ENCODE results near the gene EPB41L4A. TPM values are rescaled to one million over a fixed set of nuclear protein-coding genes. Genes with fewer than 3 reads are reported as not detected.
"Not testable (repeated sequence)": the region's sequence is repeated elsewhere in the genome, so short reads cannot be mapped to it uniquely, and the experiment has no call there.

Gene EPB41L4A
- total and polyA plus RNA-seq, 5 experiments from 2014 or later = 0.06 to 2.9 (median 0.19) TPM; not detected in 1

GRCh38 chr5:112371067-112371466 lies 48.0 kb downstream of the EPB41L4A start:
- Mint-ChIP-seq H3K27me3 (peaks cover 5 to 41% (median 12%) of the 10 kb centered on the region in 5 donors), H3K27ac (no peak overlapping the region), H3K4me3 (no peak overlapping the region), H3K4me1 (no peaks in the 10 kb centered on the region), H3K36me3 (no peaks in the 10 kb centered on the region), H3K9me3 (peaks cover 0 to 2% (median 0%) of the 10 kb centered on the region in 9 donors)
- DNase-seq = no peak
- POLR2A ChIA-PET = no interaction called here
- no peak for ATAC-seq

GRCh38 chr5:112367400-112367799 lies 51.7 kb downstream of the EPB41L4A start:
- no peaks in the 10 kb centered on the region for H3K4me1 Mint-ChIP-seq
- H3K27ac Mint-ChIP-seq = no peak overlapping the region

GRCh38 chr5:112366987-112367386 lies 52.1 kb downstream of the EPB41L4A start:
- DNase-seq = no peak
- Mint-ChIP-seq H3K4me1 (no peaks in the 10 kb centered on the region), H3K36me3 (no peaks in the 10 kb centered on the region), H3K4me3 (no peak overlapping the region), H3K27me3 (peaks cover 0 to 2% (median 2%) of the 10 kb centered on the region in 5 donors), H3K27ac (no peak overlapping the region), H3K9me3 (no peaks in the 10 kb centered on the region)
- POLR2A ChIA-PET = no interaction called here
- ATAC-seq = no peak

More at GRCh38 chr5:112367400-112367799, 51.7 kb downstream of the EPB41L4A start:
- Mint-ChIP-seq H3K27me3 (peaks cover 0 to 6% (median 4%) of the 10 kb centered on the region in 5 donors), H3K36me3 (no peaks in the 10 kb centered on the region), H3K4me3 (no peak overlapping the region), H3K9me3 (no peaks in the 10 kb centered on the region)
- ATAC-seq (no peak), DNase-seq (no peak)
- POLR2A ChIA-PET = no interaction called here

GRCh38 chr5:112360740-112361139 lies 58.3 kb downstream of the EPB41L4A start:
- H3K27me3 Mint-ChIP-seq, POLR2A ChIA-PET, ATAC-seq, H3K4me3 Mint-ChIP-seq, DNase-seq, H3K4me1 Mint-ChIP-seq, H3K27ac Mint-ChIP-seq, H3K9me3 Mint-ChIP-seq, H3K36me3 Mint-ChIP-seq: not testable (repeated sequence)

GRCh38 chr5:112356178-112356956 lies 62.7 kb downstream of the EPB41L4A start:
- no peak overlapping the region for H3K27ac Mint-ChIP-seq
- POLR2A ChIA-PET = no interaction called here
- DNase-seq = no peak
- peaks cover 0 to 3% (median 0%) of the 10 kb centered on the region in 9 donors for H3K9me3 Mint-ChIP-seq
- no peak for ATAC-seq
- no peaks in the 10 kb centered on the region for H3K36me3 Mint-ChIP-seq
- H3K4me3 Mint-ChIP-seq = no peak overlapping the region
- peaks cover 0 to 17% (median 4%) of the 10 kb centered on the region in 5 donors for H3K27me3 Mint-ChIP-seq
- H3K4me1 Mint-ChIP-seq = no peaks in the 10 kb centered on the region

GRCh38 chr5:112355058-112355685 lies 63.9 kb downstream of the EPB41L4A start:
- no peak overlapping the region for H3K27ac Mint-ChIP-seq
- no peaks in the 10 kb centered on the region for H3K4me1 Mint-ChIP-seq
- peaks cover 0 to 17% (median 4%) of the 10 kb centered on the region in 5 donors for H3K27me3 Mint-ChIP-seq
- peak overlapping the region in 1 of 10 donors; percentile 58 for H3K4me3 Mint-ChIP-seq
- DNase-seq (no peak), ATAC-seq (no peak)
- H3K9me3 Mint-ChIP-seq = no peaks in the 10 kb centered on the region
- H3K36me3 Mint-ChIP-seq = no peaks in the 10 kb centered on the region
- POLR2A ChIA-PET = no interaction called here

- ATAC-seq = no peak
- Mint-ChIP-seq H3K27ac (no peak overlapping the region), H3K36me3 (no peaks in the 10 kb centered on the region), H3K4me3 (no peak overlapping the region), H3K9me3 (no peaks in the 10 kb centered on the region), H3K27me3 (peaks cover 0 to 17% (median 4%) of the 10 kb centered on the region in 5 donors), H3K4me1 (no peaks in the 10 kb centered on the region)
- POLR2A ChIA-PET = no interaction called here
- DNase-seq = no peak
These were observed 65.4 kb downstream of the EPB41L4A start for GRCh38 chr5:112353678-112354077.

- Mint-ChIP-seq H3K27ac (no peak overlapping the region), H3K9me3 (no peaks in the 10 kb centered on the region), H3K27me3 (peaks cover 0 to 17% (median 4%) of the 10 kb centered on the region in 5 donors), H3K4me1 (no peaks in the 10 kb centered on the region), H3K36me3 (no peaks in the 10 kb centered on the region), H3K4me3 (no peak overlapping the region)
- ATAC-seq = no peak
- DNase-seq = no peak
- POLR2A ChIA-PET = no interaction called here
These were observed 67.9 kb downstream of the EPB41L4A start for GRCh38 chr5:112351225-112351624.

GRCh38 chr5:112350626-112351025 lies 68.5 kb downstream of the EPB41L4A start:
- Mint-ChIP-seq H3K27me3 (peaks cover 0 to 13% (median 4%) of the 10 kb centered on the region in 5 donors), H3K27ac (no peak overlapping the region), H3K9me3 (no peaks in the 10 kb centered on the region), H3K4me1 (no peaks in the 10 kb centered on the region), H3K36me3 (no peaks in the 10 kb centered on the region), H3K4me3 (no peak overlapping the region)
- no peak for ATAC-seq
- no peak for DNase-seq
- POLR2A ChIA-PET = no interaction called here

- POLR2A ChIA-PET = no interaction called here
- Mint-ChIP-seq H3K36me3 (no peaks in the 10 kb centered on the region), H3K9me3 (no peaks in the 10 kb centered on the region), H3K27ac (no peak overlapping the region), H3K4me3 (no peak overlapping the region), H3K27me3 (peaks cover 0 to 11% (median 2%) of the 10 kb centered on the region in 5 donors), H3K4me1 (no peaks in the 10 kb centered on the region)
- ATAC-seq (no peak), DNase-seq (no peak)
These were observed 69.7 kb downstream of the EPB41L4A start for GRCh38 chr5:112349371-112349770.

GRCh38 chr5:112348915-112349314 lies 70.2 kb downstream of the EPB41L4A start:
- Mint-ChIP-seq H3K4me1 (no peaks in the 10 kb centered on the region), H3K4me3 (no peak overlapping the region), H3K9me3 (no peaks in the 10 kb centered on the region), H3K36me3 (no peaks in the 10 kb centered on the region), H3K27ac (no peak overlapping the region), H3K27me3 (peaks cover 0 to 11% (median 2%) of the 10 kb centered on the region in 5 donors)
- DNase-seq = no peak
- no peak for ATAC-seq
- POLR2A ChIA-PET = no interaction called here

- Mint-ChIP-seq H3K27me3 (peaks cover 0 to 6% (median 2%) of the 10 kb centered on the region in 5 donors), H3K27ac (no peak overlapping the region), H3K9me3 (no peaks in the 10 kb centered on the region), H3K36me3 (no peaks in the 10 kb centered on the region), H3K4me3 (no peak overlapping the region), H3K4me1 (no peaks in the 10 kb centered on the region)
- POLR2A ChIA-PET = no interaction called here
- DNase-seq = no peak
- no peak for ATAC-seq
These were observed 70.7 kb downstream of the EPB41L4A start for GRCh38 chr5:112348387-112348786.

- Mint-ChIP-seq H3K9me3 (no peaks in the 10 kb centered on the region), H3K27ac (no peak overlapping the region), H3K36me3 (no peaks in the 10 kb centered on the region), H3K27me3 (peaks cover 0 to 2% (median 0%) of the 10 kb centered on the region in 5 donors), H3K4me3 (no peak overlapping the region), H3K4me1 (no peaks in the 10 kb centered on the region)
- DNase-seq (no peak), ATAC-seq (no peak)
- POLR2A ChIA-PET = no interaction called here
These were observed 72.5 kb downstream of the EPB41L4A start for GRCh38 chr5:112346411-112347044.

Measured in naive thymus-derived CD8-positive, alpha-beta T cell (primary cell).